B cell (primary cell): ENCODE measurements around the gene ARHGAP31. TPM values are rescaled to one million over a fixed set of nuclear protein-coding genes. Genes with fewer than 3 reads are reported as not detected.

Experiments
- ATAC-seq: fragments of 200-7000 bp; cut with Tn5 transposase; one replicate; pipeline ENCODE4 v1.10.0; 2021; ENCODE audit warnings: low read depth, mild to moderate bottlenecking, moderate number of reproducible peaks, moderate library complexity
- CTCF ChIA-PET: fragments of 350-600 bp; sonication (Branson Sonifier 250); formaldehyde crosslinking; loops from one replicate; lab custom pipeline; 2021; ENCODE audit warnings: antibody characterized with exemption, inconsistent platforms; lab: Charles Lee
- POLR2A ChIA-PET: fragments of 350-600 bp; sonication (Branson Sonifier 250); formaldehyde crosslinking; loops from one replicate; lab custom pipeline; 2021; ENCODE audit warnings: antibody characterized with exemption; lab: Charles Lee
- DNase-seq: peaks from one replicate; pipeline ENCODE4 v3.0.0; 2013
- H2AFZ ChIP-seq: 2 replicates; pipeline ENCODE4 v1.6.1; 2012; ENCODE audit warnings: mild to moderate bottlenecking, low read depth, low read length; ENCODE audit not compliant: insufficient read depth, poor library complexity, severe bottlenecking
- H3K27ac ChIP-seq, 2 donors: 1 replicate in 1 of 2; 2 replicates in 1 of 2; pipeline ENCODE4 v1.5.1; 2012 to 2013; ENCODE audit warnings: low read length in 2 of 2, mild to moderate bottlenecking in 2 of 2, moderate library complexity in 1 of 2
- H3K27me3 ChIP-seq, 4 experiments: fragments of 200-600 bp in 1 of 4; sonication (generic) in 1 of 4; replicated peaks in 1 of 4; 1 replicate in 2 of 4; 2 replicates in 2 of 4; pipeline versions ENCODE4 v1.6.1 to v1.7.0; 2013 to 2016; ENCODE audit warnings: low read length in 3 of 4, mild to moderate bottlenecking in 2 of 4, mixed read lengths in 1 of 4, moderate library complexity in 1 of 4; ENCODE audit not compliant: insufficient read depth in 4 of 4, control insufficient read depth in 3 of 4; ENCODE audit errors: control extremely low read depth in 1 of 4
- H3K36me3 ChIP-seq, 2 experiments: replicated peaks in 1 of 2; 1 replicate in 1 of 2; 2 replicates in 1 of 2; pipeline versions ENCODE4 v1.6.1 to v1.7.1; 2013; ENCODE audit warnings: low read length in 1 of 2; ENCODE audit not compliant: insufficient read depth in 2 of 2, control insufficient read depth in 1 of 2; ENCODE audit errors: control extremely low read depth in 1 of 2, extremely low read depth in 1 of 2
- H3K4me1 ChIP-seq, 2 donors: fragments of 200-600 bp in 1 of 2; sonication (generic) in 1 of 2; 1 replicate in 1 of 2; 2 replicates in 1 of 2; pipeline versions ENCODE4 v1.5.1 to v1.6.1; 2013 to 2017; ENCODE audit warnings: low read length in 2 of 2; ENCODE audit not compliant: control insufficient read depth in 2 of 2, insufficient read depth in 2 of 2
- H3K4me2 ChIP-seq: replicated peaks from 2 replicates; pipeline ENCODE3; 2012; ENCODE audit warnings: mild to moderate bottlenecking, low read depth, low read length; ENCODE audit not compliant: poor library complexity, severe bottlenecking
- H3K4me3 ChIP-seq, 5 experiments: fragments of 200-600 bp in 1 of 5; sonication (generic) in 1 of 5; 1 replicate in 3 of 5; 2 replicates in 2 of 5; pipeline versions ENCODE4 v1.5.1 to v1.7.0; 2011 to 2016; ENCODE audit warnings: low read length in 4 of 5, mild to moderate bottlenecking in 4 of 5, low read depth in 2 of 5, control low read depth in 1 of 5, moderate library complexity in 1 of 5; ENCODE audit not compliant: insufficient read depth in 1 of 5; ENCODE audit errors: control extremely low read depth in 1 of 5, extremely low read depth in 1 of 5
- H3K79me2 ChIP-seq: fragments of 200-600 bp; sonication (generic); one replicate; pipeline ENCODE4 v1.6.0; 2016; ENCODE audit warnings: low read length; ENCODE audit not compliant: control insufficient read depth, insufficient read depth
- H3K9ac ChIP-seq: fragments of 200-600 bp; sonication (generic); 2 replicates; pipeline ENCODE4 v1.6.1; 2017; ENCODE audit warnings: mild to moderate bottlenecking, low read length, moderate library complexity
- H3K9me3 ChIP-seq, 3 donors: one replicate each; pipeline versions ENCODE4 v1.6.1 to v1.7.1; 2013; ENCODE audit warnings: low read length in 2 of 3; ENCODE audit not compliant: control insufficient read depth in 2 of 3, insufficient read depth in 1 of 3; ENCODE audit errors: control extremely low read depth in 1 of 3
- H4K20me1 ChIP-seq: 2 replicates; pipeline ENCODE4 v1.6.0; 2012; ENCODE audit warnings: mild to moderate bottlenecking, low read length; ENCODE audit not compliant: insufficient read depth, control insufficient read depth, poor library complexity, severe bottlenecking
- H3K27ac Mint-ChIP-seq: one replicate; pipeline ENCODE4 v1.8.0; 2021; ENCODE audit warnings: mixed read lengths
- H3K27me3 Mint-ChIP-seq: one replicate; pipeline ENCODE4 v1.8.0; 2021; ENCODE audit warnings: mixed read lengths
- H3K4me1 Mint-ChIP-seq: one replicate; pipeline ENCODE4 v1.8.0; 2021; ENCODE audit warnings: mixed read lengths
- H3K4me3 Mint-ChIP-seq: one replicate; pipeline ENCODE4 v1.8.0; 2021; ENCODE audit warnings: mixed read lengths
- H3K9me3 Mint-ChIP-seq: one replicate; pipeline ENCODE4 v1.8.0; 2022; ENCODE audit warnings: mixed read lengths; ENCODE audit not compliant: insufficient read depth
- CTCF ChIP-seq: fragments of 200-600 bp; IDR thresholded peaks from one replicate; pipeline ENCODE4 v1.8.0; 2022; ENCODE audit warnings: antibody characterized with exemption, mild to moderate bottlenecking
- EZH2 ChIP-seq: IDR thresholded peaks from 2 replicates; pipeline ENCODE4 v1.6.1; 2012; ENCODE audit warnings: borderline replicate concordance, low read depth, mild to moderate bottlenecking, moderate library complexity, low read length; ENCODE audit not compliant: insufficient read depth, poor library complexity, severe bottlenecking
- WGBS: methylation state at CpG from one replicate; pipeline ENCODE4 v1.1.5; 2013; ENCODE audit warnings: missing lambda C conversion rate; ENCODE audit not compliant: insufficient coverage; 5-methylcytosine and 5-hydroxymethylcytosine counted together
- intact Hi-C: fragments of 100-400 bp; cut with micrococcal nuclease; formaldehyde crosslinking; loops from one replicate; pipeline ENCODE4 v1.10.0; 2022
- polyA plus RNA-seq: library from polyadenylated mRNA; depleted of rRNA; stranded (reverse); fragments of >200 nt; gene quantifications from 2 replicates; pipeline ENCODE4 v1.2.3, GENCODE V29; 2012
- total RNA-seq, 2 donors: library from RNA; stranded (reverse); fragments of 120-200 nt in 1 of 2; gene quantifications; 1 replicate in 1 of 2; 2 replicates in 1 of 2; pipeline versions ENCODE4 v1.2.3 to v1.2.4, GENCODE V29; 2013 to 2022

Gene ARHGAP31
- total and polyA plus RNA-seq, 2 donors (not counting 1 experiment from before 2014, with no cell fraction given) = 3.5 to 7.8 TPM

- WGBS = no CpG with 5 or more reads among the region's 1 CpG
- intact Hi-C loops = no loop called here
- no peak overlapping the region for H3K4me2 ChIP-seq
- no peaks in the 10 kb centered on the region for H3K27me3 ChIP-seq
- TF ChIP-seq CTCF (no peak), EZH2 (no peak)
- ChIA-PET POLR2A (no interaction called here), CTCF (no interaction called here)
- no peak overlapping the region for H3K4me3 Mint-ChIP-seq
- no peaks in the 10 kb centered on the region for H3K27me3 Mint-ChIP-seq
- no peak overlapping the region for H3K9ac ChIP-seq
- H3K9me3 ChIP-seq = peaks cover 0 to 42% (median 22%) of the 10 kb centered on the region in 3 donors
- peaks cover 23 to 27% of the 10 kb centered on the region in 2 experiments for H3K36me3 ChIP-seq
- peaks cover 39% of the 10 kb centered on the region for H3K9me3 Mint-ChIP-seq
- no peak overlapping the region for H3K27ac Mint-ChIP-seq
- no peak overlapping the region for H3K27ac ChIP-seq
- DNase-seq (no peak), ATAC-seq (no peak)
- H3K4me3 ChIP-seq = no peak overlapping the region
- no peaks in the 10 kb centered on the region for H4K20me1 ChIP-seq
- H3K79me2 ChIP-seq = no peaks in the 10 kb centered on the region
- H3K4me1 ChIP-seq = no peaks in the 10 kb centered on the region
- H3K4me1 Mint-ChIP-seq = no peaks in the 10 kb centered on the region
- no peak overlapping the region for H2AFZ ChIP-seq
Measured at GRCh38 chr3:119427669-119428068, 133.5 kb downstream of the ARHGAP31 start.

- H3K4me2 ChIP-seq = no peak overlapping the region
- ATAC-seq (no peak), DNase-seq (no peak)
- no peak overlapping the region for H3K4me3 Mint-ChIP-seq
- CTCF ChIA-PET = no interaction called here
- no peak overlapping the region for H2AFZ ChIP-seq
- H3K4me1 ChIP-seq = no peaks in the 10 kb centered on the region
- H4K20me1 ChIP-seq = no peaks in the 10 kb centered on the region
- H3K4me3 ChIP-seq = no peak overlapping the region
- no peak overlapping the region for H3K27ac Mint-ChIP-seq
- no peak overlapping the region for H3K9ac ChIP-seq
- peaks cover 39% of the 10 kb centered on the region for H3K9me3 Mint-ChIP-seq
- TF ChIP-seq EZH2 = no peak
- H3K4me1 Mint-ChIP-seq = no peaks in the 10 kb centered on the region
- H3K36me3 ChIP-seq = peaks cover 24 to 34% of the 10 kb centered on the region in 2 experiments
- no peaks in the 10 kb centered on the region for H3K27me3 Mint-ChIP-seq
- no peaks in the 10 kb centered on the region for H3K79me2 ChIP-seq
- no peak overlapping the region for H3K27ac ChIP-seq
- intact Hi-C loops = no loop called here
- H3K9me3 ChIP-seq = peaks cover 0 to 42% (median 22%) of the 10 kb centered on the region in 3 donors
- H3K27me3 ChIP-seq = no peaks in the 10 kb centered on the region
- POLR2A ChIA-PET = no interaction called here
- no CpG with 5 or more reads among the region's 1 CpG for WGBS
Measured at GRCh38 chr3:119428538-119428937, 134.4 kb downstream of the ARHGAP31 start.
